HG03378 (cell line): Measurements from ENCODE around the gene PRKG1.

Source experiments
- ATAC-seq: cut with Tn5 transposase; IDR thresholded peaks from one replicate; pipeline ENCODE4 v1.9.1; 2021; ENCODE audit warnings: mild to moderate bottlenecking, moderate library complexity; ENCODE audit not compliant: unreplicated experiment

Gene PRKG1

GRCh38 chr10:51215951-51216834, 141.9 kb downstream of the PRKG1 start:
- no peak for ATAC-seq

- no peak for ATAC-seq
Measured at GRCh38 chr10:51217505-51217904, 143.2 kb downstream of the PRKG1 start.

GRCh38 chr10:51224671-51225161, 150.4 kb downstream of the PRKG1 start:
- ATAC-seq: no peak

GRCh38 chr10:51227897-51228713, 153.8 kb downstream of the PRKG1 start:
- ATAC-seq: no peak

GRCh38 chr10:51228714-51229100, 154.4 kb downstream of the PRKG1 start:
- ATAC-seq: no peak

- no peak for ATAC-seq
Measured at GRCh38 chr10:51230887-51231585, 156.7 kb downstream of the PRKG1 start.

GRCh38 chr10:51231754-51232153, 157.5 kb downstream of the PRKG1 start:
- ATAC-seq: no peak

- no peak for ATAC-seq
Measured at GRCh38 chr10:51233337-51234100, 159.2 kb downstream of the PRKG1 start.

GRCh38 chr10:51235865-51236264, 161.6 kb downstream of the PRKG1 start:
- ATAC-seq: no peak

- no peak for ATAC-seq
Measured at GRCh38 chr10:51239006-51239405, 164.7 kb downstream of the PRKG1 start.

GRCh38 chr10:51241461-51241860, 167.2 kb downstream of the PRKG1 start:
- no peak for ATAC-seq

- ATAC-seq: no peak
Measured at GRCh38 chr10:51242393-51242792, 168.1 kb downstream of the PRKG1 start.

GRCh38 chr10:51244309-51244708, 170.0 kb downstream of the PRKG1 start:
- ATAC-seq: no peak

GRCh38 chr10:51244748-51245490, 170.6 kb downstream of the PRKG1 start:
- no peak for ATAC-seq

GRCh38 chr10:51246156-51246555, 171.9 kb downstream of the PRKG1 start:
- no peak for ATAC-seq

- no peak for ATAC-seq
Measured at GRCh38 chr10:51250278-51250920, 176.1 kb downstream of the PRKG1 start.

- no peak for ATAC-seq
Measured at GRCh38 chr10:51251110-51251509, 176.8 kb downstream of the PRKG1 start.

- no peak for ATAC-seq
Measured at GRCh38 chr10:51255381-51255780, 181.1 kb downstream of the PRKG1 start.
